ENCODE results near the gene CA14. TPM values are rescaled to one million over a fixed set of nuclear protein-coding genes. Genes with fewer than 3 reads are reported as not detected.

CA14 gene
- total RNA-seq, 1 experiment from 2014 or later, result 42.0 TPM

- DNase-seq, result no peak
- H3K9me3 Mint-ChIP-seq, result no peaks in the 10 kb centered on the region; a peak in 2 of 5 replicates
- no peak for TF ChIP-seq CTCF (conservative IDR thresholded peaks at IDR 0.05)
- no peaks in the 10 kb centered on the region for H4K20me1 ChIP-seq (ENCODE audit: control insufficient read depth, insufficient read depth, insufficient read length)
- no peak overlapping the region for H2AK5ac ChIP-seq (ENCODE audit: insufficient read length, low read length)
- H3T11ph ChIP-seq (ENCODE audit: low read length), result no peak overlapping the region
- no peak overlapping the region for H3K27ac ChIP-seq (ENCODE audit: insufficient read length, low read depth, low read length)
- no peak overlapping the region for H3K4me3 Mint-ChIP-seq
- peaks cover 40 to 71% (median 67%) of the 10 kb centered on the region in 3 experiments for H3K36me3 Mint-ChIP-seq (ENCODE audit: insufficient read depth in 1 of 3, low read depth in 3 of 3)
- H3K4me1 Mint-ChIP-seq, result peaks cover 36 to 40% of the 10 kb centered on the region in 2 experiments
- no peak overlapping the region for H2BK15ac ChIP-seq (ENCODE audit: low read depth, low read length)
- no peak overlapping the region for H3K56ac ChIP-seq (ENCODE audit: insufficient read length, low read depth, low read length)
- no peak overlapping the region for H2BK5ac ChIP-seq (ENCODE audit: insufficient read length, low read length)
- peaks cover 6% of the 10 kb centered on the region; the same call in 1 of the 2 replicates for H3K79me2 ChIP-seq (ENCODE audit: insufficient read depth, low read length)
- no peaks in the 10 kb centered on the region for H3K27me3 Mint-ChIP-seq (ENCODE audit: low read depth)
- H3K14ac ChIP-seq (ENCODE audit: insufficient read depth, low read length), result no peak overlapping the region
- no peak overlapping the region for H4K8ac ChIP-seq (replicated peaks; ENCODE audit: insufficient read length, low read depth, low read length)
- no peak overlapping the region for H3K18ac ChIP-seq (ENCODE audit: insufficient read length, low read depth, low read length)
- peaks cover 3% of the 10 kb centered on the region; the same call in 1 of the 2 replicates for H3K4me1 ChIP-seq (ENCODE audit: insufficient read depth, low read length)
- H2BK120ac ChIP-seq (ENCODE audit: low read depth, low read length, poor library complexity, severe bottlenecking), result no peak overlapping the region
- H3K4me2 ChIP-seq (ENCODE audit: insufficient read depth, insufficient read length, low read length), result no peak overlapping the region
- H3K27ac Mint-ChIP-seq, result peak overlapping the region in 1 of 3 experiments; percentile 89; a peak in 1 of 7 replicates
- H2BK20ac ChIP-seq (ENCODE audit: low read depth, low read length, poor library complexity, severe bottlenecking), result no peak overlapping the region
- no peaks in the 10 kb centered on the region for H3K9me3 ChIP-seq (ENCODE audit: control insufficient read depth, low read depth, low read length)
- peaks cover 26% of the 10 kb centered on the region for H3K23me2 ChIP-seq (ENCODE audit: insufficient read length, low read depth, low read length, poor library complexity, severe bottlenecking)
- no peak overlapping the region for H4K5ac ChIP-seq (ENCODE audit: insufficient read length, low read depth, low read length)
- no peak overlapping the region for H3K4ac ChIP-seq (ENCODE audit: low read depth, low read length)
- WGBS (ENCODE audit: extremely low coverage, insufficient read length, low lambda C conversion rate), result no CpG with 5 or more reads among the region's 6 CpGs
- no peak overlapping the region for H2BK12ac ChIP-seq (ENCODE audit: insufficient read length, low read depth, low read length)
- H4K91ac ChIP-seq (ENCODE audit: insufficient read length, low read depth, low read length), result no peak overlapping the region
- H3K27me3 ChIP-seq (ENCODE audit: insufficient read depth, low read length), result no peaks in the 10 kb centered on the region
- no peak overlapping the region for H3K9ac ChIP-seq (ENCODE audit: extremely low read depth, insufficient read length, low read length)
- no peak overlapping the region for H3K23ac ChIP-seq (ENCODE audit: insufficient read length, low read depth, low read length)
- peaks cover 5% of the 10 kb centered on the region for H3K79me1 ChIP-seq (ENCODE audit: insufficient read depth, low read depth, low read length, poor library complexity, severe bottlenecking)
- no peak overlapping the region for H2AFZ ChIP-seq (ENCODE audit: low read length)
Observed at GRCh38 chr1:150263549-150263948, 6.0 kb downstream of the CA14 start.

Measured in H9 (cell line).